ENCODE data around the gene CILP2. TPM values are rescaled to one million over a fixed set of nuclear protein-coding genes. Genes with fewer than 3 reads are reported as not detected.

The CILP2 gene
- total and polyA plus RNA-seq, 2 of the 8 experiments (the other 6 are each of a cell fraction or from before 2014, with no cell fraction given) = 4.4 to 5.8 TPM

- Histone ChIP-seq H4K20me1 (replicated peaks in 1 of 2; ENCODE audit: control insufficient read depth in 1 of 2, insufficient read depth in 2 of 2, low read length in 2 of 2) (peaks cover 0 to 2% of the 10 kb centered on the region in 2 experiments), H3K4ac (replicated peaks; ENCODE audit: insufficient read length, low read depth, low read length) (no peak overlapping the region), H2AK5ac (ENCODE audit: low read depth, low read length) (no peak overlapping the region), H3K79me2 (ENCODE audit: control insufficient read depth in 1 of 2, insufficient read depth in 2 of 2, low read length in 2 of 2) (no peaks in the 10 kb centered on the region), H2AFZ (ENCODE audit: low read length) (no peak overlapping the region), H3K4me1 (replicated peaks in 1 of 4; ENCODE audit: control insufficient read depth in 3 of 4, insufficient read depth in 4 of 4, low read length in 3 of 4) (peaks cover 0 to 2% (median 0%) of the 10 kb centered on the region in 4 experiments; a peak in 1 of 7 replicates), H2BK12ac (ENCODE audit: low read depth, low read length) (no peak overlapping the region), H3K36me3 (ENCODE audit: control insufficient read depth in 2 of 4, insufficient read depth in 4 of 4, low read length in 3 of 4) (no peaks in the 10 kb centered on the region), H3K23me2 (ENCODE audit: low read depth, low read length) (no peaks in the 10 kb centered on the region), H3K56ac (replicated peaks; ENCODE audit: insufficient read length, low read depth, low read length) (no peak overlapping the region), H3K23ac (ENCODE audit: insufficient read length) (no peak overlapping the region), H3K14ac (ENCODE audit: insufficient read length) (no peak overlapping the region), H4K91ac (replicated peaks; ENCODE audit: insufficient read length, low read length) (no peak overlapping the region), H2BK15ac (ENCODE audit: low read length) (no peak overlapping the region), H3K4me3 (ENCODE audit: extremely low read depth in 1 of 4, insufficient read depth in 2 of 4, low read depth in 3 of 4, low read length in 4 of 4) (no peak overlapping the region), H3K18ac (ENCODE audit: extremely low read depth, low read length) (no peak overlapping the region), H3K27ac (ENCODE audit: low read depth, low read length) (no peak overlapping the region), H4K5ac (ENCODE audit: insufficient read length, low read depth, low read length) (no peak overlapping the region), H3K79me1 (ENCODE audit: low read depth, low read length) (no peaks in the 10 kb centered on the region), H2BK20ac (ENCODE audit: low read length) (no peak overlapping the region), H2BK120ac (replicated peaks; ENCODE audit: low read depth, low read length) (no peak overlapping the region), H2BK5ac (ENCODE audit: low read depth, low read length) (no peak overlapping the region), H3K27me3 (replicated peaks in 1 of 4; ENCODE audit: control insufficient read depth in 3 of 4, extremely low read depth in 1 of 4, insufficient read depth in 3 of 4, low read length in 3 of 4) (no peaks in the 10 kb centered on the region; a peak in 1 of 7 replicates), H3K9me3 (ENCODE audit: insufficient read depth in 2 of 2, low read depth in 1 of 2, low read length in 1 of 2) (no peaks in the 10 kb centered on the region), H4K8ac (ENCODE audit: extremely low read depth, insufficient read depth, low read length) (no peak overlapping the region), H3K9ac (replicated peaks in 1 of 4; ENCODE audit: extremely low read depth in 1 of 4, low read depth in 3 of 4, low read length in 3 of 4) (no peak overlapping the region), H3K4me2 (ENCODE audit: insufficient read depth in 1 of 2, low read depth in 2 of 2, low read length in 2 of 2) (no peak overlapping the region)
- DNase-seq (ENCODE audit: low read depth in 1 of 2, low spot score in 2 of 2) = no peak
- POLR2A ChIA-PET (ENCODE audit: partially characterized antibody) = no interaction called here
- 95% methylated on average over 6 of the region's 6 CpGs; no CpG with 5 or more reads in 1 of the 2 experiments for whole genome bisulfite sequencing, 2 experiments (ENCODE audit: extremely low coverage in 1 of 2, insufficient coverage in 1 of 2, insufficient read length in 1 of 2, insufficient replicate concordance in 2 of 2, low coverage in 1 of 2, low lambda C conversion rate in 2 of 2, missing lambda C conversion rate in 1 of 2)
- CTCF ChIA-PET (ENCODE audit: partially characterized antibody) = interaction anchor here (0.6 to 11.1 kb wide), 9 partner anchors 11 to 66 kb away, joined by 3 to 101 read pairs (median 4); partner anchors contain the start of gene GMIP
- no peak for FAIRE-seq
Measured at GRCh38 chr19:19584356-19584755, 46.3 kb downstream of the CILP2 start.

Measured in H1 (cell line).